Measurements from ENCODE around the gene SP2. TPM values are rescaled to one million over a fixed set of nuclear protein-coding genes. Genes with fewer than 3 reads are reported as not detected.
A peak's percentile ranks its signal among the peaks of the same experiment; 100 is the strongest.

Gene SP2
- polyA plus RNA-seq (2013): 30.0 and 30.4 TPM in 2 replicates

DNA sequence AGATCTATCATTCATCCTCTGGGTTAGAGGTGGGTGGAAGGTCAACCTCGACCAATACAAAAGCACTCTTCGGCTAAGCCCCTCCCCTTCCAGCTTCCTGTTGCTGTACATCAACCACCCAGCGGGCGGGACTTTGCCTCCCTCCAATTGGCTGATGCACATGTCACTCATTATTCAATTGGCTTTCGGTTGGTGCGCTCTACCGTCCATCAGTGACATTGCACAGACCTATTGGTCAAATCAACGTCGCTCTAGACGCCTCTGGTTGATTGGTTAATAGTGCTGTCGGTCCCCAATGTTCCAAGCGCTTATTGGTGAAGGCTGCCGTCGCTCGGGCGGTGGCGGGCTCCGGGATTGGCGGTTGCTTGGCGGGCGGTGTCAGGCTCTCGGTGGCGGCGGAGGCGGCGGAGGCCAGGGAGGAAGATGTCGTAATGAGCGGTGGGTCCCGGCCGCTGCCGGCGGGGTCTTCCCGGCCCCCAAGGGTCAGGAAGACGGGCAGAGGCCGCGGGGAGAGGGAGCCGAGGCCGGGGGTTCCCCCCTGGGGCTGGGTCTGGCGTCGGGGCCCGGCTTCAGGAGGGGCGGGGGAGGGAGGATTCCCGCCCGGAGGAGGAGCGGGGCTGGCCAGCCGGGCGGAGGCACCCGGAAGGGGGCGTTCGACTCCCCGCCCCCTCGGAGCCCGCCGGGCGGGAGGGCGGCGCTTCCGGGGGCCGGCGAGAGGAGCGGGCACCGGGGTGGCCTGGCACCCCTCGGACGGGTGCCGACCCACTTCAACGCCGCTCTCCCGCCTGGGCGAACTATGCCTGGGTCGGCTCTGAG is at the start of gene SP2:
SP2 (plus strand) TSS at position 381 of the 816 bp plus-strand sequence; CDS start at position 432, 51 bp downstream.
- Histone ChIP-seq H2BK120ac (ENCODE audit: insufficient read depth, low read length, poor library complexity) (peak within 1 kb of the TSS; percentile 81), H4K12ac (ENCODE audit: low read depth, low read length) (peak within 1 kb of the TSS; percentile 93), H3K4me1 (ENCODE audit: control insufficient read depth in 1 of 2, insufficient read depth in 2 of 2, low read length in 2 of 2) (peaks cover 0 to 3% of the 10 kb centered on the region in 2 experiments), H2BK5ac (ENCODE audit: low read depth, low read length, poor library complexity) (peak within 1 kb of the TSS; percentile 88), H3K14ac (ENCODE audit: low read length) (peak within 1 kb of the TSS; percentile 98), H2AFZ (ENCODE audit: insufficient read depth, low read length, poor library complexity) (peak within 1 kb of the TSS; percentile 85), H3K79me1 (ENCODE audit: low read length) (peaks cover 10% of the 10 kb centered on the region), H3K27me3 (ENCODE audit: insufficient read depth, low read length) (no peaks in the 10 kb centered on the region), H3K79me2 (ENCODE audit: control insufficient read depth, insufficient read depth, low read length, poor library complexity) (peaks cover 8% of the 10 kb centered on the region), H2BK12ac (ENCODE audit: low read length) (no peak within 1 kb of the TSS), H4K8ac (ENCODE audit: low read depth, low read length) (peak within 1 kb of the TSS; percentile 98), H2AK5ac (ENCODE audit: low read length) (peak within 1 kb of the TSS; percentile 94), H3K23ac (ENCODE audit: low read length) (no peak within 1 kb of the TSS), H3K4me3 (ENCODE audit: low read depth, low read length) (peak within 1 kb of the TSS; percentile 99), H3K4me2 (ENCODE audit: low read length) (peak within 1 kb of the TSS; percentile 99), H3K18ac (ENCODE audit: low read length) (peak within 1 kb of the TSS; percentile 98), H3K9ac (ENCODE audit: low read length) (peak within 1 kb of the TSS; percentile 95), H3K9me3 (ENCODE audit: insufficient read depth, low read depth, low read length) (no peaks in the 10 kb centered on the region), H3K36me3 (ENCODE audit: control insufficient read depth in 1 of 2, insufficient read depth in 2 of 2, low read length in 2 of 2) (no peaks in the 10 kb centered on the region), H3K4ac (ENCODE audit: low read depth, low read length) (peak within 1 kb of the TSS; percentile 94), H4K91ac (ENCODE audit: low read depth, low read length) (peak within 1 kb of the TSS; percentile 92), H3K27ac (ENCODE audit: low read depth, low read length) (peak within 1 kb of the TSS; percentile 87)
- peak; percentile 100 for DNase-seq
- WGBS (ENCODE audit: extremely low coverage, insufficient coverage, insufficient read length): no CpG with 5 or more reads among the region's 70 CpGs

DNA sequence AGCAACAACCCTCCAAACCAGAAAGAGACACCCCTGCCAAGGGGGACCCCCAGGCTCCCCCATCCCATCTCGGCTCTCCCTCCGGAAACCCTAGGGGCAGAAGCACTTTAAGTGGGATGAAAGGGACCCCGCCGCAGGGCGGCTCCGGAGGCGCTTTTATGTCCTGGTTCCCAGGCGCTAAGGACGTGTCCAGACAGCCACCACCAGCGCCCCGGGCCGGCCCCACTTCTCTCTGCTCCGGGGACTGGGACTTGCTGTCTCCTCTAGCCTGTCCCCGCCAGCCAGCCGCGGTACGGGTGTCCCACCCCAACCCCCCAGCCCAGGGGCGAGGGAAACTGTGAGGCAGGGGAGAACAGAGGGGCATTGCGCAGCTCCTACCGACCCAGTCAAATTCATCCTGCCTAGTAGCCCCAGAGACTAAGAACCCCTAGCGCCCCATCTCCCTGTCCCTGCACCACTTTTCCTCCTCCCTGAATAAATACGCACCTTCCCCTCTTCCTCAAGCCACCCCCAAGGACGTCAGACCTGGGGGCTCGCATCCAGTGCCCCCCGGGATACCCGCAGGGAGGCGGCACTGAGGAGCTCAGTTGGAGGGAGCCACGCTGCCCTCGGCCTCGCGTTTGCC is 49.2 kb upstream of the SP2 start:
- Histone ChIP-seq H3K18ac (ENCODE audit: low read length) (peak overlapping the region; percentile 7), H2BK5ac (ENCODE audit: low read depth, low read length, poor library complexity) (peak overlapping the region; percentile 27), H2BK120ac (ENCODE audit: insufficient read depth, low read length, poor library complexity) (peak overlapping the region; percentile 27), H3K4ac (ENCODE audit: low read depth, low read length) (peak overlapping the region; percentile 51), H3K9me3 (ENCODE audit: insufficient read depth, low read depth, low read length) (no peaks in the 10 kb centered on the region), H3K79me1 (ENCODE audit: low read length) (peaks cover 28% of the 10 kb centered on the region), H3K27ac (ENCODE audit: low read depth, low read length) (peak overlapping the region; percentile 48), H4K8ac (ENCODE audit: low read depth, low read length) (no peak overlapping the region), H3K4me1 (ENCODE audit: control insufficient read depth in 1 of 2, insufficient read depth in 2 of 2, low read length in 2 of 2) (peaks cover 31 to 34% of the 10 kb centered on the region in 2 experiments), H3K23ac (ENCODE audit: low read length) (no peak overlapping the region), H3K36me3 (ENCODE audit: control insufficient read depth in 1 of 2, insufficient read depth in 2 of 2, low read length in 2 of 2) (peaks cover 9 to 19% of the 10 kb centered on the region in 2 experiments), H3K9ac (ENCODE audit: low read length) (no peak overlapping the region), H2BK12ac (ENCODE audit: low read length) (peak overlapping the region; percentile 31), H3K79me2 (ENCODE audit: control insufficient read depth, insufficient read depth, low read length, poor library complexity) (peaks cover 17% of the 10 kb centered on the region), H4K12ac (ENCODE audit: low read depth, low read length) (peak overlapping the region; percentile 22), H3K4me2 (ENCODE audit: low read length) (peak overlapping the region; percentile 39), H3K4me3 (ENCODE audit: low read depth, low read length) (peak overlapping the region; percentile 1), H3K27me3 (ENCODE audit: insufficient read depth, low read length) (no peaks in the 10 kb centered on the region), H2AFZ (ENCODE audit: insufficient read depth, low read length, poor library complexity) (no peak overlapping the region), H2AK5ac (ENCODE audit: low read length) (no peak overlapping the region), H3K14ac (ENCODE audit: low read length) (peak overlapping the region; percentile 57), H4K91ac (ENCODE audit: low read depth, low read length) (peak overlapping the region; percentile 72)
- no CpG with 5 or more reads among the region's 31 CpGs for WGBS (ENCODE audit: extremely low coverage, insufficient coverage, insufficient read length)
- DNase-seq: peak in 1 of 2 donors; percentile 23

- peaks cover 17% of the 10 kb centered on the region for H3K79me2 ChIP-seq (ENCODE audit: control insufficient read depth, insufficient read depth, low read length, poor library complexity)
- peak overlapping the region; percentile 15 for H3K18ac ChIP-seq (ENCODE audit: low read length)
- H2BK5ac ChIP-seq (ENCODE audit: low read depth, low read length, poor library complexity): peak overlapping the region; percentile 27
- H3K27ac ChIP-seq (ENCODE audit: low read depth, low read length): peak overlapping the region; percentile 48
- H2BK12ac ChIP-seq (ENCODE audit: low read length): peak overlapping the region; percentile 31
- H4K12ac ChIP-seq (ENCODE audit: low read depth, low read length): peak overlapping the region; percentile 22
- WGBS (ENCODE audit: extremely low coverage, insufficient coverage, insufficient read length): no CpG with 5 or more reads among the region's 71 CpGs
- H3K14ac ChIP-seq (ENCODE audit: low read length): peak overlapping the region; percentile 57
- H2AFZ ChIP-seq (ENCODE audit: insufficient read depth, low read length, poor library complexity): no peak overlapping the region
- H3K4me2 ChIP-seq (ENCODE audit: low read length): peak overlapping the region; percentile 39
- no peak overlapping the region for H3K9ac ChIP-seq (ENCODE audit: low read length)
- H2BK120ac ChIP-seq (ENCODE audit: insufficient read depth, low read length, poor library complexity): peak overlapping the region; percentile 27
- peak; percentile 28 to 30 for DNase-seq
- no peak overlapping the region for H2AK5ac ChIP-seq (ENCODE audit: low read length)
- H3K9me3 ChIP-seq (ENCODE audit: insufficient read depth, low read depth, low read length): no peaks in the 10 kb centered on the region
- H4K91ac ChIP-seq (ENCODE audit: low read depth, low read length): peak overlapping the region; percentile 72
- H3K27me3 ChIP-seq (ENCODE audit: insufficient read depth, low read length): peaks cover 5% of the 10 kb centered on the region
- peak overlapping the region; percentile 51 for H3K4ac ChIP-seq (ENCODE audit: low read depth, low read length)
- H3K36me3 ChIP-seq (ENCODE audit: control insufficient read depth in 1 of 2, insufficient read depth in 2 of 2, low read length in 2 of 2): peaks cover 9 to 19% of the 10 kb centered on the region in 2 experiments
- peak overlapping the region; percentile 1 for H3K4me3 ChIP-seq (ENCODE audit: low read depth, low read length)
- H3K79me1 ChIP-seq (ENCODE audit: low read length): peaks cover 29% of the 10 kb centered on the region
- no peak overlapping the region for H3K23ac ChIP-seq (ENCODE audit: low read length)
- peak overlapping the region; percentile 15 for H4K8ac ChIP-seq (ENCODE audit: low read depth, low read length)
- peaks cover 31 to 38% of the 10 kb centered on the region in 2 experiments for H3K4me1 ChIP-seq (ENCODE audit: control insufficient read depth in 1 of 2, insufficient read depth in 2 of 2, low read length in 2 of 2)
Measured at GRCh38 chr17:47847341-47848197, 48.5 kb upstream of the SP2 start.

- H3K23ac ChIP-seq (ENCODE audit: low read length): no peak overlapping the region
- H2AFZ ChIP-seq (ENCODE audit: insufficient read depth, low read length, poor library complexity): no peak overlapping the region
- H2AK5ac ChIP-seq (ENCODE audit: low read length): no peak overlapping the region
- peaks cover 29% of the 10 kb centered on the region for H3K79me1 ChIP-seq (ENCODE audit: low read length)
- H3K27ac ChIP-seq (ENCODE audit: low read depth, low read length): peak overlapping the region; percentile 37
- H3K36me3 ChIP-seq (ENCODE audit: control insufficient read depth in 1 of 2, insufficient read depth in 2 of 2, low read length in 2 of 2): peaks cover 9 to 19% of the 10 kb centered on the region in 2 experiments
- H4K8ac ChIP-seq (ENCODE audit: low read depth, low read length): peak overlapping the region; percentile 8
- peak overlapping the region; percentile 21 for H3K4ac ChIP-seq (ENCODE audit: low read depth, low read length)
- peak overlapping the region; percentile 20 for H3K4me3 ChIP-seq (ENCODE audit: low read depth, low read length)
- H2BK12ac ChIP-seq (ENCODE audit: low read length): no peak overlapping the region
- H2BK120ac ChIP-seq (ENCODE audit: insufficient read depth, low read length, poor library complexity): no peak overlapping the region
- peaks cover 17% of the 10 kb centered on the region for H3K79me2 ChIP-seq (ENCODE audit: control insufficient read depth, insufficient read depth, low read length, poor library complexity)
- no peak overlapping the region for H3K9ac ChIP-seq (ENCODE audit: low read length)
- H3K18ac ChIP-seq (ENCODE audit: low read length): peak overlapping the region; percentile 15
- peaks cover 10% of the 10 kb centered on the region for H3K27me3 ChIP-seq (ENCODE audit: insufficient read depth, low read length)
- no CpG with 5 or more reads among the region's 23 CpGs for WGBS (ENCODE audit: extremely low coverage, insufficient coverage, insufficient read length)
- no peak overlapping the region for H2BK5ac ChIP-seq (ENCODE audit: low read depth, low read length, poor library complexity)
- H4K91ac ChIP-seq (ENCODE audit: low read depth, low read length): no peak overlapping the region
- peaks cover 31 to 38% of the 10 kb centered on the region in 2 experiments for H3K4me1 ChIP-seq (ENCODE audit: control insufficient read depth in 1 of 2, insufficient read depth in 2 of 2, low read length in 2 of 2)
- H4K12ac ChIP-seq (ENCODE audit: low read depth, low read length): no peak overlapping the region
- peak overlapping the region; percentile 12 for H3K14ac ChIP-seq (ENCODE audit: low read length)
- no peak for DNase-seq
- peak overlapping the region; percentile 39 for H3K4me2 ChIP-seq (ENCODE audit: low read length)
- H3K9me3 ChIP-seq (ENCODE audit: insufficient read depth, low read depth, low read length): no peaks in the 10 kb centered on the region
Measured at GRCh38 chr17:47848198-47848513, 47.9 kb upstream of the SP2 start.

Data from trophoblast cell (in vitro differentiated cells and primary cell).